ENCODE data around the gene LARP4B. TPM values are rescaled to one million over a fixed set of nuclear protein-coding genes. Genes with fewer than 3 reads are reported as not detected.

Gene LARP4B
- total RNA-seq, 4 donors from 2014 or later, result 68.6 to 113 (median 87.4) TPM

GRCh38 chr10:895324-895723, 36.2 kb downstream of the LARP4B start:
- no peak for DNase-seq
- H3K4me1 ChIP-seq, result peaks cover 0 to 7% of the 10 kb centered on the region in 2 donors
- no peaks in the 10 kb centered on the region for H3K27me3 ChIP-seq
- no peaks in the 10 kb centered on the region for H3K9me3 ChIP-seq
- no peak overlapping the region for H3K4me3 ChIP-seq (replicated peaks in 1 of 3)
- intact Hi-C loops (cut with DNase I), result no loop called here
- TF ChIP-seq, protein P1, sequence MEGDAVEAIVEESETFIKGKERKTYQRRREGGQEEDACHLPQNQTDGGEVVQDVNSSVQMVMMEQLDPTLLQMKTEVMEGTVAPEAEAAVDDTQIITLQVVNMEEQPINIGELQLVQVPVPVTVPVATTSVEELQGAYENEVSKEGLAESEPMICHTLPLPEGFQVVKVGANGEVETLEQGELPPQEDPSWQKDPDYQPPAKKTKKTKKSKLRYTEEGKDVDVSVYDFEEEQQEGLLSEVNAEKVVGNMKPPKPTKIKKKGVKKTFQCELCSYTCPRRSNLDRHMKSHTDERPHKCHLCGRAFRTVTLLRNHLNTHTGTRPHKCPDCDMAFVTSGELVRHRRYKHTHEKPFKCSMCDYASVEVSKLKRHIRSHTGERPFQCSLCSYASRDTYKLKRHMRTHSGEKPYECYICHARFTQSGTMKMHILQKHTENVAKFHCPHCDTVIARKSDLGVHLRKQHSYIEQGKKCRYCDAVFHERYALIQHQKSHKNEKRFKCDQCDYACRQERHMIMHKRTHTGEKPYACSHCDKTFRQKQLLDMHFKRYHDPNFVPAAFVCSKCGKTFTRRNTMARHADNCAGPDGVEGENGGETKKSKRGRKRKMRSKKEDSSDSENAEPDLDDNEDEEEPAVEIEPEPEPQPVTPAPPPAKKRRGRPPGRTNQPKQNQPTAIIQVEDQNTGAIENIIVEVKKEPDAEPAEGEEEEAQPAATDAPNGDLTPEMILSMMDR (IDR thresholded peaks at IDR 0.05), result no peak
- no peak for TF ChIP-seq POLR2A (IDR thresholded peaks at IDR 0.05)
- WGBS, 2 donors, result 58 to 65% methylated on average over 4 of the region's 4 CpGs
- H3K27ac ChIP-seq, result no peak overlapping the region
- H3K36me3 ChIP-seq, result no peaks in the 10 kb centered on the region

DNA sequence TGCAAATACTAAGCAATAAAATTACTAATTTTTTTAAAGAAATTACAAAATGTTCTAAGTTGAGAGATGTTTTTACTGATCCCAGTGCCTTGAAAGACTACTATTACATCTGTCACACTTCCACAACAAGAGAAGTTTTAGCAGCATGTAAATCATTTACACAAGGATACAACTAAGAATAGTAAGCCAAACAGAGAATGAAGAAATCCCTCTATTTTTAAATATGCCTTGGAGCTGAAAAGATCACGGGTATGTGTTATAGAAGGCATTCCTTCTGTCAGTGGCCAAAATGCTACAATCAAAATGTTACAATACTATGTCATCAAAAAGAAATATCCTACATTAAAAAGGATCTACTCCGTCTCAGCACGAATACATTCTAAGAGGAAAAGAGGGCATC, 52.6 kb downstream of the LARP4B start:
- Histone ChIP-seq H3K36me3 (peaks cover 15 to 39% of the 10 kb centered on the region in 2 donors), H3K27me3 (no peaks in the 10 kb centered on the region), H3K4me1 (peaks cover 11 to 16% of the 10 kb centered on the region in 2 donors), H3K27ac (peak overlapping the region in 1 of 3 donors; percentile 12), H3K9me3 (no peaks in the 10 kb centered on the region), H3K4me3 (replicated peaks in 1 of 3) (no peak overlapping the region)
- DNase-seq, result no peak
- WGBS, 2 donors, result 88 to 93% methylated on average over 3 of the region's 3 CpGs
- TF ChIP-seq, protein P1 (IDR thresholded peaks at IDR 0.05), result no peak
- no peak for TF ChIP-seq POLR2A (IDR thresholded peaks at IDR 0.05)
- intact Hi-C loops (cut with DNase I), result no loop called here

DNA sequence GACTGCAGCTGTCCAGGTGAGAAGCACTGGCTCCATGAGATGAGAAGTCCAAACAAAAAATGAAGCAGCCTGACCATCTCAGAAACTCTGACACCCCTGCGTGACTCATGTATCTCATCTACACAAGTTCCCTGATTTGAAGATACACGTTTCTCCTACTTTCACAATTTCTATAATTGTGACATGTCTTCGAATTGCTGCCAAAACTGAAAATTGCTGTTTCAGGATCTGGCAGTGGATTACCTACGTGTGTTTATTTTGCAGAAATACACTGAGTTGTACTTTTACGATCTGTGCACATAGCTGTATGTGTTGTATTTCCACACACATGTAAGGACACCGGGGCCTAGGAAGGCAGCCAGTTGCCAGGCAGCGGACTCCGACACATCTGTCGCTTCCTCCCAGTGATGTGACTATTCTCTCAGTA, 53.2 kb downstream of the LARP4B start:
- peaks cover 12 to 33% of the 10 kb centered on the region in 2 donors for H3K36me3 ChIP-seq
- H3K27ac ChIP-seq, result peak overlapping the region in 1 of 3 donors; percentile 35
- H3K4me1 ChIP-seq, result peaks cover 11 to 16% of the 10 kb centered on the region in 2 donors
- DNase-seq, result peak in 1 of 2 donors; percentile 34
- H3K4me3 ChIP-seq (replicated peaks in 1 of 3), result no peak overlapping the region
- TF ChIP-seq POLR2A (IDR thresholded peaks at IDR 0.05), result no peak
- TF ChIP-seq, protein P1 (IDR thresholded peaks at IDR 0.05), result no peak
- 82 to 88% methylated on average over 9 of the region's 9 CpGs for WGBS, 2 donors
- intact Hi-C loops (cut with DNase I), result no loop called here
- no peaks in the 10 kb centered on the region for H3K9me3 ChIP-seq
- H3K27me3 ChIP-seq, result no peaks in the 10 kb centered on the region

DNA sequence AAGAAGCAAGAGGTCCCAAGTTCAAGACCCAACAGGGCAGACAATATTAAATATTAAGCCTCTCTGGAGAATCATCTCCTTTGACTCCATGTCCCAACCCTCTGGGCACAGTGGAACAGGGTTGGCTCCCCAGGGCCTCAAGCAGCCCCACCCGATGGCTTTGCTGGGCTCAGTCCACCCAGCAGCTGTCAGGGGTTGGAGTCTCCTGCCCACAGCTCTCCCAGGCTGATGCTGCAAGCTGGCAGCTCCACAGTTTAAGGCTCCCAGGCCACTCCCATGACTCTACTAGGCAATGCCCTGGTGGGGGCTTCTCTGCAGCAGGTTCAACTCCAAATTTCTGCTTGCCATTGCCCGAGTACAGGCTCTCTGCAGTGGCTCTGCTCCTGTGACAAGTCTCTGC, 55.1 kb downstream of the LARP4B start:
- no peak for TF ChIP-seq POLR2A (IDR thresholded peaks at IDR 0.05)
- TF ChIP-seq, protein P1 (IDR thresholded peaks at IDR 0.05), result no peak
- no peak for DNase-seq
- WGBS, 2 donors, result 70 to 86% methylated on average over 2 of the region's 2 CpGs
- H3K27ac ChIP-seq, result no peak overlapping the region
- H3K36me3 ChIP-seq, result peaks cover 4 to 20% of the 10 kb centered on the region in 2 donors
- H3K27me3 ChIP-seq, result no peaks in the 10 kb centered on the region
- intact Hi-C loops (cut with DNase I), result no loop called here
- H3K4me3 ChIP-seq (replicated peaks in 1 of 3), result no peak overlapping the region
- peaks cover 25 to 30% of the 10 kb centered on the region in 2 donors for H3K4me1 ChIP-seq
- no peaks in the 10 kb centered on the region for H3K9me3 ChIP-seq

- WGBS, 2 donors, result 84 to 93% methylated on average over 7 of the region's 7 CpGs
Observed at GRCh38 chr10:873020-873419, 58.5 kb downstream of the LARP4B start.

More at GRCh38 chr10:873020-873419, 58.5 kb downstream of the LARP4B start:
- peak overlapping the region in 2 of 3 donors; percentile 14 to 31 for H3K27ac ChIP-seq
- H3K36me3 ChIP-seq, result peaks cover 0 to 8% of the 10 kb centered on the region in 2 donors
- no peak overlapping the region for H3K4me3 ChIP-seq (replicated peaks in 1 of 3)
- no peaks in the 10 kb centered on the region for H3K27me3 ChIP-seq
- peaks cover 20 to 31% of the 10 kb centered on the region in 2 donors for H3K4me1 ChIP-seq
- TF ChIP-seq POLR2A (IDR thresholded peaks at IDR 0.05), result no peak
- TF ChIP-seq, protein P1 (IDR thresholded peaks at IDR 0.05), result no peak
- intact Hi-C loops (cut with DNase I), result no loop called here
- no peak for DNase-seq
- no peaks in the 10 kb centered on the region for H3K9me3 ChIP-seq
